Activated CD8-positive, alpha-beta memory T cell treated with anti-CD3 and anti-CD28 coated beads, Interleukin-2, amount 50 U/mL, for 48 hours (primary cell): ENCODE results near the gene FUBP1.
"Not testable (repeated sequence)": the region's sequence is repeated elsewhere in the genome, so short reads cannot be mapped to it uniquely, and the experiment has no call there.

Source experiments
- DNase-seq: peaks from one replicate; pipeline ENCODE4 v3.0.0-alpha.2; 2020

FUBP1 gene

DNA sequence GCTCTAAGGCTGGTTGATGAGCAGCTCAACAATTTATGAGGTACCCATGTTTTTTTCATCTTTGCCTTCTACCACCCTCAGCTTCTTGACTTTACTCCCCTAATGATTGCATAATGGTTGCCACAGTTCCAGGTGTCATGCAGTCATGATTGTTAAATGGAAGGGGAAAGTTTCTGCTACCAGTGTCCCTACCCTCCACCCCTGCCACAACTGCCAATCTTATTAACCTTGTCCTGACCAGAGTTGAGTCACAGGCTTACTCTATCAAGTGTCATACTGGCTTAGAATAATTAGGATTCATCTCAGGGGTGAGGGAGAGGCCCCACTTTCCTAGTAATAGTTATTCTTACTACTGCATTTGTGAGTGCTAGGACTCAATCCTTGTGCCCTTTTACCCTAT lies 7.9 kb upstream of the FUBP1 start:
- DNase-seq, result no peak

DNA sequence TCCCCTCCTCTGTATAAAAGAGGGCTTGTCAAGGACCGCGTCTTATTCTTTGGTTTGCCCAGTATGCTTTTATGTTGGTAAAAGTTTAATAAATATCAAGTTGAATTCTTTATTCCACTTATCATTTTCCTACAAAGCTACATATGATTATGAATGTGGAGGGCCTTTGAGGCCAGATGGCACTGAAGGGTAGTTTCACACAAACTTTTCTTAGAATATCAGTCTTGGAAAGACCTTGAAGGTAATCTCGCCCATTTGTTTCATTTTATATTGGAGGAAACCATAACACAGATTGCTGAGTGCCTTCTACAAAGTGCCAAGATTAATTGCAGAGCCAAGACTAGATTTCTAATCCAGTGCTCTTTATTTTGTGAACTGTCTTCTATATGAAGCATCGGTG lies 5.8 kb upstream of the FUBP1 start:
- DNase-seq, result no peak

DNA sequence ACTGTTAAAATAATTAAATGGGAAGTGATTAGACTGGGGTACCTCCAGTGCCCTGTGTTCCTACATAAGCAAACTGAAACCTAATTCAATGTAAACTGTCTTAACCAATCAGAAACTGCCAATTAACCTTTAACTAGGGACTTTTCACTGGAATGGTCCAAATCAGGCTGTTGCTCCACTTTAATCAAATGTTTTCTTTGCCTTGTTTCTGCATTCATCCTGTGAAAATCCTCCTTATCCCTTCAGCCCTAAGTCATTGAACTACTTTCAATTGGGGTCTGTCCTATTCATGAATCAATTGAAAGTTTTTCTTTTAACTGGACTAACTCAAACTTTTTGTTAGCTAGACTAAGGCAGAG lies 5.1 kb upstream of the FUBP1 start:
- DNase-seq, result no peak

DNA sequence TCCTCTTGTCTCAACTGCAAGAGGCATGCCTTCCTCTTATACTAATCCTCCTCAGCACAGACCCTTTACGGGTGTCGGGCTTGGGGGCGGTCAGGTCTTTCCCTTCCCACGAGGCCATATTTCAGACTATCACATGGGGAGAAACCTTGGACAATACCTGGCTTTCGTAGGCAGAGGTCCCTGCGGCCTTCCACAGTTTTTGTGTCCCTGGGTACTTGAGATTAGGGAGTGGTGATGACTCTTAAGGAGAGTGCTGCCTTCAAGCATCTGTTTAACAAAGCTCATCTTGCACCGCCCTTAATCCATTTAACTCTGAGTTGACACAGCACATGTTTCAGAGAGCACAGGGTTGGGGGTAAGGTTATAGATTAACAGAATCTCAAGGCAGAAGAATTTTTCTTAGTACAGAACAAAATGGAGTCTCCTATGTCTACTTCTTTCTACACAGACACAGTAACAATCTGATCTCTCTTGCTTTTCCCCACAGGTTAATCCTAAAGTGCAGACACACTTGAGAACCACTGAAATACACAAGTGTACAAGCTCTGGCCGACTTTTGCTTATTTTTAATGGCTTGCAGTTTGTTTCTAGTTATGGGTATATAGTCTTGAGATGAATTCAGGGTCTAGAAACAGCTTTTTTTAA lies 4.6 kb upstream of the FUBP1 start:
- DNase-seq, result not testable (repeated sequence)

- peak; percentile 75 for DNase-seq
Observed at GRCh38 chr1:77978293-77978968, 441 bp downstream of the FUBP1 start.

DNA sequence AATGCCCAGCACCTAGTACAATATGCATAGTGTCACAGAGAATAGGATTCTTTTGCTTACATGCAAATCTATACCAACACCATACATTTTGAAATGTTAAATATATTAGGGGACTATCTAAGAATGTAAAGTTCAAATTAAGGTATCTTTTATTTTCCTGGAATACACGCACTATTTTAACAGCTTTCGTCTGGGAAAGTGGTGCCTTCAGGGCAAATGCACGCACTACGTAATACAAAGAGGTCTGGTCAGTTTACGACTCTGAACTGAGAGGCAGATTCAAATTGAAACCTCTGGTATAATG lies 931 bp downstream of the FUBP1 start:
- DNase-seq, result no peak

DNA sequence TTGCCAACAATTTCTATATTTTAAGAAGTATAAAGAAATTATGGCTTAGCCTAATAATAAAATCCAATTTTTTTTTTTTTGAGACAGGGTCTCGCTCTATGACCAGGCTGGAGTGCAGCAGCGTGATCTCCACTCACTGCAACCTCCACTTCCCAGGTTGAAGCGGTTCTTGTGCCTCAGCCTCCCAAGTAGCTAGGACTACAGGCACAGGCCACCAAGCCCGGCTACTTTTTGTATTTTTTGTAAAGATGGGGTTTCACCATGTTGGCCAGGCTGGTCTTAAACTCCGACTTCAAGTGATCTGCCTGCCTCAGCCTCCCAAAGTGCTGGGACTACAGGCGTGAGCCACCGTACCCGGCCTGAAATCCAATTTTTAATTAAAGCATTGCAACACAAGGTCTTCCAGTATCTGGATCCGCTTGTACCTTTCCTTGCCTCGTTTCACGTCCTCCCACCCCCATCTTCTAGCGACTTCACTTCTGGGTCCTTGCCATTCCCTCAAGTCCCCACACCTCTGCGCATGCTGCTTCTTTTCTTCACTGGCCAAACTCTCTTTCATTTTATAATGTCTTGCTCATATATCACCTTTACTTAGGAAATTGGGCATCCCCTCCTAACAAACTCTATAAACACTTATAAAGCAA lies 2.3 kb downstream of the FUBP1 start:
- DNase-seq, result no peak

DNA sequence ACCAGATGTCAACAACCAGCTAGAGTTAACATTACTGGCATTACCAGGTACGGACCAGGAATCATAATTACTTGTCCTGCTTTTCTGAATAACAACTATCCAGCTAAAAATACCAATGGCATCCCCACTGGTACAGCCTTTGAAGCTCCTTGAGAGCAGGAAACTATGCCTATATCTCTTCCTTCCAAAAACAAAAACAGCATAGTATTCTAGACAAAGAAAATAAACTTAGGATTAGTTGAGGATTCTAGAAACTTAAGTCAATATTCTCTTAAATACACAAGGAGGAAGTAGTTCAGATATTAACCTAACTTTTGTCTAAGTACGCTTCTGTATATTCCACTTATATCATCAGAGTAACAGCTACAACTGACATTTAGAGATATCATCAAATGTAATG lies 3.0 kb downstream of the FUBP1 start:
- DNase-seq, result no peak

- no peak for DNase-seq
Observed at GRCh38 chr1:77975386-77975785, 3.5 kb downstream of the FUBP1 start.

- DNase-seq, result no peak
Observed at GRCh38 chr1:77972080-77972479, 6.8 kb downstream of the FUBP1 start.

- no peak for DNase-seq
Observed at GRCh38 chr1:77970192-77970591, 8.7 kb downstream of the FUBP1 start.

DNA sequence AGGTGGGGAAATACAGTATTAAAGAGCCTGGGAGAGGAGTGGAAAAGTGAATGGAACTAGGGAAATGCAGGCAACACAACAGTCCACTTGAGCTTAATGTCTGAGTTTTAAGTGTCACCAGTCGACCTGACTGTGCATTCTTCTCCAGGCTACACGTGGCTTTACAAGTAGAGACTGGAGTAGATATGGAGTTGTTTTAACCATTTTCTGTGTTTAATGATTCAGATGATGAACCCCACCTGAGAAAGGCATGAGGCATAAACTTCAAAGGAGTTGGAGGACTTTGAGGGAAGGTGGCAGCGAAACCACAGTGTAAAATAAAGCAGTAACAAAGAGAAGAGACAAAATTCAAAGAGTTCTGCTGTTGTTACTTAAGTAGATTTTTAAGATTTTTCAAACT lies 12.6 kb downstream of the FUBP1 start:
- no peak for DNase-seq

DNA sequence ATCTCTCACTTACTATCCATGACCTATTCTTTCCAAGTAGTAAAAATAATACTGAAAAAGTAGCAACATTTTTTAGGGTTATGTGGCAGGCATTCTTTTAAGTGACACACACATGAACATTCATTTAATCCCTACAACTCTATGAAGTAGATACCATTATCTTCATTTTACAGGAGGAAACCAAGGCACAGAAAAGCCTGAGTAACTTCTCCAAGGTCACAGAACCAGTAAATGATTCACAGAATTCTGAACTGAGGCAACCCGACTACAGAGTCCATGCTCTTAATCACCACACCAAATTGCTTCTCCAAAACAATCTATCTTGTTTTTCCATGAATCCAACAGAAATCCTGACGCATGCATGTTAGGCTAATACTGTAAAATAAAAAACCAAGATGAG lies 17.5 kb downstream of the FUBP1 start:
- DNase-seq, result no peak

DNA sequence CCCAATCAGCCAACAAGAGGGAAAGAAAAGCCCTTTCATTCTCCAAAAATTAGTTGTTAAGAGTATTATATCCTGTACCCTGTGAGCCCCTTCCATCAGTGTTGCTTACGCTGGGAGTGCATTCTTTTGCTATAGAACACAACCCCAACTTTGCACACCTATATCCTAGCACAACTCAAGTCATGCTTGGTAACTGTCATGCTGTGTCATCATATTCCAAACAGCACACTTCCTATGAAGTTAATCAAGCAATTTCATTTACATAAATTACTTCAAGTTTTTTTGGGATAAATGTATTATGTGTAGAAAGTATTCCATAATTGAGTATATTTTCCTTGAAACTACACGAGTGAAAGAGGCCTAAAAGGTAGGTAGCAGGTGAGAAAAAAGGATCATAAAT lies 20.0 kb downstream of the FUBP1 start:
- DNase-seq, result no peak

GRCh38 chr1:77958391-77958790 lies 20.5 kb downstream of the FUBP1 start:
- DNase-seq, result no peak

DNA sequence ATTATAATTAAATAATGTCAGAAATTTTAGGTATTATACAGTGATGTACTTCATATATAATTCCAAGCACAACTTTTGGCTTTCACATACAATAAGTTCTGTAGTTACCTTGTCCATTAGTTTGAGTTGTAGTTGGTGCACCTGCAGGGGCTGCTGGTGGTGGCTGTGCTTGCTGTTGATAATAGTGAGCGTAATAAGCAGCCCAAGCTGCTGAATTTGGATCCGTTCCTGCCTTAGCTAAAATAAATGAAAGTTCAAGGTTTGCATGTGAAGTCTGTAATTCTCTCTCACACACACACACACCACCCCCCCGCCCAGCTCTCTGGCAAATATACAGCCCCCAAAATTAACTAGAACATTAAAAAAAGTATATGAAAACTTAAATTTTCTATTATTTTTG lies 22.4 kb downstream of the FUBP1 start:
- no peak for DNase-seq

DNA sequence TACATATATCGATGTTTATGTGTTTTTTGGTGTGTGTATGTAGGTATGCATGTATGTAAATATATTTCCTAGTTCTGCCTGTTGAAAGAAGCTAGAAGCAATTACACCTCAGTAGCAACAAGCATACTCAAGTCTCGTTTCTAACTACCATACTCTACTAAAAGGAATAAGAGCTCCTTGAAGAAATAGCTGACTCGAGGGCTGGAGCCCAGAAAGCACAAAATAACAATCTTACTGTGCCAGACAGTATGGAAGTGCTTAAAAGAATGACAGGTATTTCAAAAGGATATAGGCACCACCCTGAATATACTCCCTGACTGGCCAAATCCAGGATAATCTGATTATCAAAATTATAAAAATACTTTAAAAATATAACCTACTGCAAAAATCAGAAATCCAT lies 23.2 kb downstream of the FUBP1 start:
- no peak for DNase-seq

DNA sequence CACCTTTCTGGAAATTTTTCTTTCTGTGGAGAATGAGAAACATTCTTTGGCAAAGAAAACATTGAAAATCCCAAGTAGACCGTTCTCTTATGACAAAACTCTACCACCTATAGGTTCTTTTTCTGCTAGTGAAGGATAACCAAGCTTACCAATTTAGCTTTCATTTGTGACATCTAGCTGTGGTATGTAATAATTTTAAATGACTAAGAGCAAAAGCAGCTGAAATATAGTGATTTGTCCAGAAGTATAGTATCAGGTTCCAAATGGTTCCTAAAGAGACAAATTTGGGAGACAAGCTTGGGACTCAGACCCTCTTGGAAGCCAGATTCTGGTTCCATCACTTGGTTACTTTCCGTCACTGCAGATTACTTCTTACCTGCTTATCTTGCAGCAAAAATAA lies 24.4 kb downstream of the FUBP1 start:
- no peak for DNase-seq

DNA sequence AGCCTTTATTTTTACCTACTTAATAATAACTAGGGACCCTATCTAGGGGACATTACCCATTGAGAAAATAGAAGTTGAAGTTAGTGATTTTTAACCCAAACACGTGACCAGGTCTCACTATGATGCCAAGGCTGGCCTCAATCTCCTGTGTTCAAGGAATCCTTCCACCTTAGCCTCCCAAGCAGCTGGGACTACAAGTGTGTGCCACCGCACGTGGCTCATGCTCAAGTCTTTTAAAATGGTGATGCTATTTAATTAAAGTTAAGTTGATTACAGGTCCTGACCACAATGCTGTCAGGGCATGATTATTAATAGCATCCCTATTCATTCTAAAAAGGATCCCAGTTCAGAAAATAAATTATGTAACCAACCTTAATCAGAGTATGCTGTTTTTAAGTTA lies 25.0 kb downstream of the FUBP1 start:
- DNase-seq, result no peak

DNA sequence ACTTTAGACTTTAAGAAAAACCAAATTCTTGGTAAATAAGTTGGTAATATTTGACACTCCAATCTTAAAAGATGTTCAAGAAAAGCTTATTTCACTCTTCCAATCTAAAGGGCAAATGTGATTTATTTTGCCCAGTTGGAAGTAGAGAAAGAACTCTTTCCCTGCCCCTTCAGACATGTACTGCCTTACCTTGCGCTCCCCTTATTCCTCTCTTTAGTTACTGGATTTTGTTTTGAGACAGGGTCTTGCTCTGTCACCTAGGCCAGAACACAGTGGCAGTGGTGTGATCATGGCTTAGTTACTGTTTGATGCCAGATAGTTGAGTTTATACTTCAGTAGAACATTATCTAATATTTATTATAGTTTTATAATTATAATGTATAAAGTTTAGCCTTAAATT lies 27.5 kb downstream of the FUBP1 start:
- no peak for DNase-seq

GRCh38 chr1:77950873-77951272 lies 28.0 kb downstream of the FUBP1 start:
- DNase-seq, result no peak

DNA sequence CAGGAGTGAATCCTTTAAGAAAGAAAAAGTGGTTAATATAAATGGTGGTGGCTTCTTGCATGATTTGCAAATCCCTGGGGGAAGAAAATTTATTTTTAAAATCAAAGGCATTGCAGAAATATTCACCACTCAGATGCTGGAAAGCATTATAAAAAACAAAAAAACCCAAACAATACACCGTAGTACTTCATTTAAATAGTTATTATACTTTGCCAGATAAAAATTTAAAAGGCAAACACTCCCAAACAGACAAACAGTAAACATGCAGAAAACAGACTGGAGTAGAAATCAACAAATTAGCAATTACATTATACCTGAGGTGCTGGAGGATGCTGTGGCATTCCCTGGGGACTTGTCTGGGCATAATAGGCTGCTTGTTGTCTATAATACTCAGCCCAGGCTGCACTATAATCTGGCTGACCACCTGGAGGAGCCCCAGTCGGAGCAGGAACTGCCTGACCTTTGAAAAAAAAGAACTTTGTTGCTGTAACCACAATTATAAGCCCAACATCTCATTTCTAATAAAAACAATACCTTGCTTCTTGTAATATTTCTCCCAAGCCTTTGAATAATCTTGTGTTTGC lies 29.9 kb downstream of the FUBP1 start:
- DNase-seq, result no peak

GRCh38 chr1:77945345-77945744 lies 33.5 kb downstream of the FUBP1 start:
- no peak for DNase-seq

DNA sequence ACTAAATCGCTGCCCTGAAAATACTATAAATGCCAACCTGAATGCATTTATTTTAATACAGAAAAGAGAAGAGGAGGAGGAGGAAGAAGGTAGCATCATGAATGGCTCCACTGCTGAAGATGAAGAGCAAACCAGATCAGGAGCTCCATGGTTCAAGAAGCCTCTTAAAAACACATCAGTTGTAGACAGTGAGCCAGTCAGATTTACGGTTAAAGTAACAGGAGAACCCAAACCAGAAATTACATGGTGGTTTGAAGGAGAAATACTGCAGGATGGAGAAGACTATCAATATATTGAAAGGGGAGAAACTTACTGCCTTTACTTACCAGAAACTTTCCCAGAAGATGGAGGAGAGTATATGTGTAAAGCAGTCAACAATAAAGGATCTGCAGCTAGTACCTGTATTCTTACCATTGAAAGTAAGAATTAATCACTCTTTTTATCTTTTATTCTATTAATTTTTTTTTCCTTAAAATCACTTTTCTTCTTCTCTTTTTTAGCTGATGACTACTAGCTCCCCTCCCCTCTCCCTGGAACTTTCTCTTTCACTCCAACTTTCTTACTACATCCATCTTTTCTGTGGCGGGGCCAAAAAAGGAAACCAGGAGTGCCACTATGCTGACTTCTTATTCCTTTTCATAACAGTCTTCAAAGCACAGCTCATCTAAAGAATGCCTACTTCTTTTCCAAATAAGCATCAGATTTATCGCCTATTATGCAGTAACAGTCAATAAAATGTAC lies 36.3 kb downstream of the FUBP1 start:
- no peak for DNase-seq
